Measurements from ENCODE around the gene ILK. TPM values are rescaled to one million over a fixed set of nuclear protein-coding genes. Genes with fewer than 3 reads are reported as not detected.

ILK gene
- total RNA-seq, 2 experiments from 2014 or later, result 64.8 to 80.3 TPM

- no peak for TF ChIP-seq CTCF (conservative IDR thresholded peaks at IDR 0.05; ENCODE audit: low read length)
- no peak for TF ChIP-seq EZH2phosphoT487 (IDR thresholded peaks at IDR 0.05; ENCODE audit: borderline replicate concordance, low read depth, low read length)
- Histone ChIP-seq H4K20me1 (ENCODE audit: insufficient read depth, low read length) (no peaks in the 10 kb centered on the region), H3K4me3 (ENCODE audit: low read depth, low read length, poor library complexity, severe bottlenecking) (peak overlapping the region; percentile 48), H3K4me1 (ENCODE audit: insufficient read depth, low read length, poor library complexity, severe bottlenecking) (peaks cover 25% of the 10 kb centered on the region), H3K9me3 (ENCODE audit: low read length) (no peaks in the 10 kb centered on the region), H3K79me2 (ENCODE audit: insufficient read depth, low read depth, low read length) (no peaks in the 10 kb centered on the region), H3K4me2 (ENCODE audit: low read length) (peak overlapping the region; percentile 85), H3K9me2 (ENCODE audit: insufficient read depth, low read length) (no peaks in the 10 kb centered on the region), H3K27ac (ENCODE audit: low read depth, low read length, poor library complexity, severe bottlenecking) (peak overlapping the region; percentile 59), H3K36me3 (ENCODE audit: insufficient read depth, low read length) (no peaks in the 10 kb centered on the region), H2AFZ (ENCODE audit: low read length) (peak overlapping the region; percentile 88)
- DNase-seq (ENCODE audit: low spot score), result peak; percentile 73
- intact Hi-C loops (cut with micrococcal nuclease; ENCODE audit: unreplicated experiment), result loop anchor here (2.0 kb wide), 1 partner anchor 34 kb away; the partner anchor contains the start of gene TAF10
- ChIA-PET CTCF (ENCODE audit: unreplicated experiment) (interaction anchor here (0.6 to 1.4 kb wide), 6 partner anchors 11 to 42 kb away, joined by 3 to 4 read pairs (median 3); partner anchors contain the start of gene TPP1), POLR2A (interaction anchor here (0.6 to 3.3 kb wide), 10 partner anchors 8 to 43 kb away, joined by 3 to 13 read pairs (median 3); partner anchors contain the start of genes MRPL17, TAF10 and TPP1)
- BruUV-seq (replicated peaks), result no TSS peak
These were observed 43.5 kb downstream of the ILK start for GRCh38 chr11:6646918-6647679.

GRCh38 chr11:6647836-6648235, 44.3 kb downstream of the ILK start:
- no TSS peak for BruUV-seq (replicated peaks)
- Histone ChIP-seq H3K36me3 (ENCODE audit: insufficient read depth, low read length) (no peaks in the 10 kb centered on the region), H3K4me3 (ENCODE audit: low read depth, low read length, poor library complexity, severe bottlenecking) (no peak overlapping the region), H2AFZ (ENCODE audit: low read length) (no peak overlapping the region; the same call in 1 of the 2 replicates), H3K9me2 (ENCODE audit: insufficient read depth, low read length) (no peaks in the 10 kb centered on the region), H3K27ac (ENCODE audit: low read depth, low read length, poor library complexity, severe bottlenecking) (no peak overlapping the region), H4K20me1 (ENCODE audit: insufficient read depth, low read length) (no peaks in the 10 kb centered on the region), H3K4me1 (ENCODE audit: insufficient read depth, low read length, poor library complexity, severe bottlenecking) (peaks cover 25% of the 10 kb centered on the region), H3K4me2 (ENCODE audit: low read length) (no peak overlapping the region), H3K79me2 (ENCODE audit: insufficient read depth, low read depth, low read length) (no peaks in the 10 kb centered on the region), H3K9me3 (ENCODE audit: low read length) (no peaks in the 10 kb centered on the region)
- intact Hi-C loops (cut with micrococcal nuclease; ENCODE audit: unreplicated experiment), result loop anchor here (2.0 kb wide), 1 partner anchor 35 kb away; the partner anchor contains the start of gene TAF10
- ChIA-PET POLR2A (interaction anchor here (0.8 to 3.3 kb wide), 8 partner anchors 9 to 36 kb away, joined by 3 to 13 read pairs (median 3); partner anchors contain the start of genes MRPL17 and TPP1), CTCF (ENCODE audit: unreplicated experiment) (interaction anchor here (1.2 kb wide), 1 partner anchor 36 kb away, joined by 3 read pairs; no protein-coding TSS in a partner anchor)
- no peak for DNase-seq (ENCODE audit: low spot score)
- TF ChIP-seq CTCF (conservative IDR thresholded peaks at IDR 0.05; ENCODE audit: low read length) (no peak), EZH2phosphoT487 (IDR thresholded peaks at IDR 0.05; ENCODE audit: borderline replicate concordance, low read depth, low read length) (no peak)
